GM23338 (cell line): ENCODE data around the gene PAQR5. TPM values are rescaled to one million over a fixed set of nuclear protein-coding genes. Genes with fewer than 3 reads are reported as not detected.

ENCODE experiments used
- ATAC-seq: fragments of 200-7000 bp; cut with Tn5 transposase; 3 replicates; pipeline ENCODE4 v1.9.1; 2020
- DNase-seq: peaks from one replicate; pipeline ENCODE4 v3.0.0-alpha.2; 2015; ENCODE audit warnings: low spot score
- H2AFZ ChIP-seq: fragments of 200-600 bp; sonication (generic); 2 replicates; pipeline ENCODE4 v1.8.0; 2016; ENCODE audit warnings: antibody characterized with exemption, mild to moderate bottlenecking, moderate library complexity
- H3F3A ChIP-seq: fragments of 200-600 bp; sonication (generic); replicated peaks from 2 replicates; pipeline ENCODE4 v1.8.0; 2017; ENCODE audit warnings: antibody characterized with exemption, mixed run types, low read depth
- H3K27ac ChIP-seq: fragments of 200-600 bp; sonication (generic); 2 replicates; pipeline ENCODE4 v1.6.1; 2016; ENCODE audit warnings: low read depth
- H3K27me3 ChIP-seq: fragments of 200-600 bp; sonication (generic); 2 replicates; pipeline ENCODE4 v1.8.0; 2016; ENCODE audit warnings: mild to moderate bottlenecking, mixed run types, moderate library complexity; ENCODE audit not compliant: insufficient read depth
- H3K36me3 ChIP-seq: fragments of 200-600 bp; sonication (generic); 2 replicates; pipeline ENCODE4 v1.8.0; 2016; ENCODE audit warnings: mild to moderate bottlenecking; ENCODE audit not compliant: insufficient read depth
- H3K4me1 ChIP-seq: fragments of 200-600 bp; sonication (generic); 2 replicates; pipeline ENCODE4 v1.8.0; 2016; ENCODE audit warnings: mild to moderate bottlenecking, moderate library complexity; ENCODE audit not compliant: insufficient read depth
- H3K4me2 ChIP-seq: fragments of 200-600 bp; sonication (generic); 2 replicates; pipeline ENCODE4 v1.7.1; 2017; ENCODE audit warnings: mixed run types
- H3K4me3 ChIP-seq: fragments of 200-600 bp; sonication (generic); 2 replicates; pipeline ENCODE4 v1.6.1; 2016; ENCODE audit warnings: mixed run types
- H3K79me2 ChIP-seq: fragments of 200-600 bp; sonication (generic); replicated peaks from 2 replicates; pipeline ENCODE4 v1.8.0; 2017; ENCODE audit warnings: mild to moderate bottlenecking; ENCODE audit not compliant: insufficient read depth
- H3K9me2 ChIP-seq: fragments of 200-600 bp; sonication (generic); 2 replicates; pipeline ENCODE4 v1.8.0; 2017; ENCODE audit not compliant: insufficient read depth
- H4K20me1 ChIP-seq: fragments of 200-600 bp; sonication (generic); replicated peaks from 2 replicates; pipeline ENCODE4 v1.8.0; 2017; ENCODE audit warnings: mild to moderate bottlenecking; ENCODE audit not compliant: insufficient read depth
- H3K27ac Mint-ChIP-seq: 2 replicates; pipeline ENCODE4 v1.8.0; 2020; ENCODE audit warnings: inconsistent platforms, mild to moderate bottlenecking, moderate library complexity, mixed read lengths
- H3K27me3 Mint-ChIP-seq: 3 replicates; pipeline ENCODE4 v1.8.0; 2022; ENCODE audit warnings: low read depth, mild to moderate bottlenecking, moderate library complexity, mixed read lengths, inconsistent platforms; ENCODE audit not compliant: insufficient read depth, poor library complexity
- H3K36me3 Mint-ChIP-seq: 3 replicates; pipeline ENCODE4 v1.8.0; 2021; ENCODE audit warnings: low read depth, mild to moderate bottlenecking, inconsistent platforms, moderate library complexity, mixed read lengths
- H3K4me1 Mint-ChIP-seq: 3 replicates; pipeline ENCODE4 v1.8.0; 2020; ENCODE audit warnings: mild to moderate bottlenecking, inconsistent platforms, mixed read lengths
- H3K4me3 Mint-ChIP-seq: 3 replicates; pipeline ENCODE4 v1.8.0; 2021; ENCODE audit warnings: moderate library complexity, mild to moderate bottlenecking, inconsistent platforms, mixed read lengths
- H3K9me3 Mint-ChIP-seq: 3 replicates; pipeline ENCODE4 v1.8.0; 2020; ENCODE audit warnings: moderate library complexity, mild to moderate bottlenecking, inconsistent platforms, mixed read lengths
- CREB1 ChIP-seq: fragments of 250-450 bp; sonication (Bioruptor Pico); IDR thresholded peaks from 2 replicates; pipeline ENCODE4 v1.5.0; 2020; ENCODE audit warnings: low read depth, mild to moderate bottlenecking, moderate library complexity
- CTCF ChIP-seq, 2 experiments: fragments of 200-600 bp in 1 of 2; sonication (generic) in 1 of 2; conservative IDR thresholded peaks; 2 replicates each; pipeline versions ENCODE4 v1.5.1 to v1.6.1; 2016 to 2017; ENCODE audit warnings: antibody characterized with exemption in 2 of 2, low read depth in 2 of 2, mild to moderate bottlenecking in 2 of 2, moderate library complexity in 1 of 2
- EZH2phosphoT487 ChIP-seq: fragments of 200-600 bp; sonication (generic); IDR thresholded peaks from one replicate; pipeline ENCODE4 v1.8.1; 2018; ENCODE audit warnings: antibody characterized with exemption; ENCODE audit not compliant: unreplicated experiment
- NANOG ChIP-seq: IDR thresholded peaks from 2 replicates; pipeline ENCODE4 v1.6.1; 2016; ENCODE audit warnings: antibody characterized with exemption, borderline replicate concordance
- POLR2AphosphoS5 ChIP-seq: IDR thresholded peaks from 2 replicates; pipeline ENCODE4 v1.6.1; 2016; ENCODE audit warnings: antibody characterized with exemption, low read depth
- STAT1 ChIP-seq: IDR thresholded peaks from one replicate; pipeline ENCODE4 v1.6.1; 2016; ENCODE audit warnings: antibody characterized with exemption; ENCODE audit not compliant: unreplicated experiment
- ZNF114 ChIP-seq: fragments of 250-450 bp; sonication (Bioruptor Pico); IDR thresholded peaks from 2 replicates; pipeline ENCODE4 v1.5.0; 2020; ENCODE audit warnings: mild to moderate bottlenecking, moderate library complexity
- polyA plus RNA-seq: library from polyadenylated mRNA; unstranded; fragments of >200 nt; fragmentation: Nextera tagmentation; extraction: Ambion mirVana; gene quantifications from 2 replicates; pipeline ENCODE4 v1.2.1, GENCODE V29; 2016
- total RNA-seq: library from RNA; depleted of rRNA; stranded (reverse); fragments of >200 nt; shearing (Covaris generic); gene quantifications from 2 replicates; pipeline ENCODE4 v1.2.3, GENCODE V29; 2014
- TF ChIP-seq, protein P1 (sequence below): IDR thresholded peaks from one replicate; pipeline ENCODE4 v1.6.1; 2018; ENCODE audit warnings: antibody characterized with exemption; ENCODE audit not compliant: unreplicated experiment
- TF ChIP-seq, protein P2 (sequence below): fragments of 250-450 bp; sonication (Bioruptor Pico); IDR thresholded peaks from 2 replicates; pipeline ENCODE4 v1.5.0; 2020; ENCODE audit warnings: mild to moderate bottlenecking, moderate library complexity
- TF ChIP-seq, protein P3 (sequence below): IDR thresholded peaks from 2 replicates; pipeline ENCODE4 v1.6.1; 2016; ENCODE audit warnings: antibody characterized with exemption

The PAQR5 gene
- total and polyA plus RNA-seq, 2 experiments from 2014 or later, result 8.7 to 14.5 TPM

GRCh38 chr15:69293741-69294615, 4.7 kb upstream of the PAQR5 start:
- Histone ChIP-seq H3K79me2 (no peaks in the 10 kb centered on the region), H3K4me1 (peaks cover 7% of the 10 kb centered on the region; the same call in 1 of the 2 replicates), H4K20me1 (no peaks in the 10 kb centered on the region), H3K4me2 (no peak overlapping the region), H3F3A (no peaks in the 10 kb centered on the region), H3K27me3 (peaks cover 17% of the 10 kb centered on the region), H3K27ac (no peak overlapping the region), H2AFZ (no peak overlapping the region), H3K36me3 (no peaks in the 10 kb centered on the region), H3K4me3 (no peak overlapping the region), H3K9me2 (no peaks in the 10 kb centered on the region)
- H3K27ac Mint-ChIP-seq, result no peak overlapping the region
- TF ChIP-seq POLR2AphosphoS5 (no peak), NANOG (no peak), EZH2phosphoT487 (no peak), STAT1 (no peak), ZNF114 (CRISPR knock-in tag) (no peak), CTCF (conservative IDR thresholded peaks at IDR 0.05; ENCODE audit: low read depth in 2 of 2) (no peak), CREB1 (CRISPR knock-in tag) (no peak)
- TF ChIP-seq, protein P1, sequence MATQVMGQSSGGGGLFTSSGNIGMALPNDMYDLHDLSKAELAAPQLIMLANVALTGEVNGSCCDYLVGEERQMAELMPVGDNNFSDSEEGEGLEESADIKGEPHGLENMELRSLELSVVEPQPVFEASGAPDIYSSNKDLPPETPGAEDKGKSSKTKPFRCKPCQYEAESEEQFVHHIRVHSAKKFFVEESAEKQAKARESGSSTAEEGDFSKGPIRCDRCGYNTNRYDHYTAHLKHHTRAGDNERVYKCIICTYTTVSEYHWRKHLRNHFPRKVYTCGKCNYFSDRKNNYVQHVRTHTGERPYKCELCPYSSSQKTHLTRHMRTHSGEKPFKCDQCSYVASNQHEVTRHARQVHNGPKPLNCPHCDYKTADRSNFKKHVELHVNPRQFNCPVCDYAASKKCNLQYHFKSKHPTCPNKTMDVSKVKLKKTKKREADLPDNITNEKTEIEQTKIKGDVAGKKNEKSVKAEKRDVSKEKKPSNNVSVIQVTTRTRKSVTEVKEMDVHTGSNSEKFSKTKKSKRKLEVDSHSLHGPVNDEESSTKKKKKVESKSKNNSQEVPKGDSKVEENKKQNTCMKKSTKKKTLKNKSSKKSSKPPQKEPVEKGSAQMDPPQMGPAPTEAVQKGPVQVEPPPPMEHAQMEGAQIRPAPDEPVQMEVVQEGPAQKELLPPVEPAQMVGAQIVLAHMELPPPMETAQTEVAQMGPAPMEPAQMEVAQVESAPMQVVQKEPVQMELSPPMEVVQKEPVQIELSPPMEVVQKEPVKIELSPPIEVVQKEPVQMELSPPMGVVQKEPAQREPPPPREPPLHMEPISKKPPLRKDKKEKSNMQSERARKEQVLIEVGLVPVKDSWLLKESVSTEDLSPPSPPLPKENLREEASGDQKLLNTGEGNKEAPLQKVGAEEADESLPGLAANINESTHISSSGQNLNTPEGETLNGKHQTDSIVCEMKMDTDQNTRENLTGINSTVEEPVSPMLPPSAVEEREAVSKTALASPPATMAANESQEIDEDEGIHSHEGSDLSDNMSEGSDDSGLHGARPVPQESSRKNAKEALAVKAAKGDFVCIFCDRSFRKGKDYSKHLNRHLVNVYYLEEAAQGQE, result no peak
- TF ChIP-seq, protein P2, sequence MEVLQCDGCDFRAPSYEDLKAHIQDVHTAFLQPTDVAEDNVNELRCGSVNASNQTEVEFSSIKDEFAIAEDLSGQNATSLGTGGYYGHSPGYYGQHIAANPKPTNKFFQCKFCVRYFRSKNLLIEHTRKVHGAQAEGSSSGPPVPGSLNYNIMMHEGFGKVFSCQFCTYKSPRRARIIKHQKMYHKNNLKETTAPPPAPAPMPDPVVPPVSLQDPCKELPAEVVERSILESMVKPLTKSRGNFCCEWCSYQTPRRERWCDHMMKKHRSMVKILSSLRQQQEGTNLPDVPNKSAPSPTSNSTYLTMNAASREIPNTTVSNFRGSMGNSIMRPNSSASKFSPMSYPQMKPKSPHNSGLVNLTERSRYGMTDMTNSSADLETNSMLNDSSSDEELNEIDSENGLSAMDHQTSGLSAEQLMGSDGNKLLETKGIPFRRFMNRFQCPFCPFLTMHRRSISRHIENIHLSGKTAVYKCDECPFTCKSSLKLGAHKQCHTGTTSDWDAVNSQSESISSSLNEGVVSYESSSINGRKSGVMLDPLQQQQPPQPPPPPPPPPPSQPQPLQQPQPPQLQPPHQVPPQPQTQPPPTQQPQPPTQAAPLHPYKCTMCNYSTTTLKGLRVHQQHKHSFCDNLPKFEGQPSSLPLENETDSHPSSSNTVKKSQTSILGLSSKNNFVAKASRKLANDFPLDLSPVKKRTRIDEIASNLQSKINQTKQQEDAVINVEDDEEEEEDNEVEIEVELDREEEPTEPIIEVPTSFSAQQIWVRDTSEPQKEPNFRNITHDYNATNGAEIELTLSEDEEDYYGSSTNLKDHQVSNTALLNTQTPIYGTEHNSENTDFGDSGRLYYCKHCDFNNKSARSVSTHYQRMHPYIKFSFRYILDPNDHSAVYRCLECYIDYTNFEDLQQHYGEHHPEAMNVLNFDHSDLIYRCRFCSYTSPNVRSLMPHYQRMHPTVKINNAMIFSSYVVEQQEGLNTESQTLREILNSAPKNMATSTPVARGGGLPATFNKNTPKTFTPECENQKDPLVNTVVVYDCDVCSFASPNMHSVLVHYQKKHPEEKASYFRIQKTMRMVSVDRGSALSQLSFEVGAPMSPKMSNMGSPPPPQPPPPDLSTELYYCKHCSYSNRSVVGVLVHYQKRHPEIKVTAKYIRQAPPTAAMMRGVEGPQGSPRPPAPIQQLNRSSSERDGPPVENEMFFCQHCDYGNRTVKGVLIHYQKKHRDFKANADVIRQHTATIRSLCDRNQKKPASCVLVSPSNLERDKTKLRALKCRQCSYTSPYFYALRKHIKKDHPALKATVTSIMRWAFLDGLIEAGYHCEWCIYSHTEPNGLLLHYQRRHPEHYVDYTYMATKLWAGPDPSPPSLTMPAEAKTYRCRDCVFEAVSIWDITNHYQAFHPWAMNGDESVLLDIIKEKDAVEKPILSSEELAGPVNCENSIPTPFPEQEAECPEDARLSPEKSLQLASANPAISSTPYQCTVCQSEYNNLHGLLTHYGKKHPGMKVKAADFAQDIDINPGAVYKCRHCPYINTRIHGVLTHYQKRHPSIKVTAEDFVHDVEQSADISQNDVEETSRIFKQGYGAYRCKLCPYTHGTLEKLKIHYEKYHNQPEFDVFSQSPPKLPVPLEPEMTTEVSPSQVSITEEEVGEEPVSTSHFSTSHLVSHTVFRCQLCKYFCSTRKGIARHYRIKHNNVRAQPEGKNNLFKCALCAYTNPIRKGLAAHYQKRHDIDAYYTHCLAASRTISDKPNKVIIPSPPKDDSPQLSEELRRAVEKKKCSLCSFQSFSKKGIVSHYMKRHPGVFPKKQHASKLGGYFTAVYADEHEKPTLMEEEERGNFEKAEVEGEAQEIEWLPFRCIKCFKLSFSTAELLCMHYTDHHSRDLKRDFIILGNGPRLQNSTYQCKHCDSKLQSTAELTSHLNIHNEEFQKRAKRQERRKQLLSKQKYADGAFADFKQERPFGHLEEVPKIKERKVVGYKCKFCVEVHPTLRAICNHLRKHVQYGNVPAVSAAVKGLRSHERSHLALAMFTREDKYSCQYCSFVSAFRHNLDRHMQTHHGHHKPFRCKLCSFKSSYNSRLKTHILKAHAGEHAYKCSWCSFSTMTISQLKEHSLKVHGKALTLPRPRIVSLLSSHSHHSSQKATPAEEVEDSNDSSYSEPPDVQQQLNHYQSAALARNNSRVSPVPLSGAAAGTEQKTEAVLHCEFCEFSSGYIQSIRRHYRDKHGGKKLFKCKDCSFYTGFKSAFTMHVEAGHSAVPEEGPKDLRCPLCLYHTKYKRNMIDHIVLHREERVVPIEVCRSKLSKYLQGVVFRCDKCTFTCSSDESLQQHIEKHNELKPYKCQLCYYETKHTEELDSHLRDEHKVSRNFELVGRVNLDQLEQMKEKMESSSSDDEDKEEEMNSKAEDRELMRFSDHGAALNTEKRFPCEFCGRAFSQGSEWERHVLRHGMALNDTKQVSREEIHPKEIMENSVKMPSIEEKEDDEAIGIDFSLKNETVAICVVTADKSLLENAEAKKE (CRISPR knock-in tag), result no peak
- TF ChIP-seq, protein P3, sequence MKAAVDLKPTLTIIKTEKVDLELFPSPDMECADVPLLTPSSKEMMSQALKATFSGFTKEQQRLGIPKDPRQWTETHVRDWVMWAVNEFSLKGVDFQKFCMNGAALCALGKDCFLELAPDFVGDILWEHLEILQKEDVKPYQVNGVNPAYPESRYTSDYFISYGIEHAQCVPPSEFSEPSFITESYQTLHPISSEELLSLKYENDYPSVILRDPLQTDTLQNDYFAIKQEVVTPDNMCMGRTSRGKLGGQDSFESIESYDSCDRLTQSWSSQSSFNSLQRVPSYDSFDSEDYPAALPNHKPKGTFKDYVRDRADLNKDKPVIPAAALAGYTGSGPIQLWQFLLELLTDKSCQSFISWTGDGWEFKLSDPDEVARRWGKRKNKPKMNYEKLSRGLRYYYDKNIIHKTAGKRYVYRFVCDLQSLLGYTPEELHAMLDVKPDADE, result no peak
- H3K36me3 Mint-ChIP-seq, result no peaks in the 10 kb centered on the region
- H3K4me3 Mint-ChIP-seq, result no peak overlapping the region
- H3K4me1 Mint-ChIP-seq, result peaks cover 10% of the 10 kb centered on the region
- no peak for DNase-seq
- H3K9me3 Mint-ChIP-seq, result no peaks in the 10 kb centered on the region
- H3K27me3 Mint-ChIP-seq, result peaks cover 6% of the 10 kb centered on the region
- no peak for ATAC-seq
